AG04450 (cell line): ENCODE data around the gene MBLAC1. TPM values are rescaled to one million over a fixed set of nuclear protein-coding genes. Genes with fewer than 3 reads are reported as not detected.

Source experiments
- CTCF ChIA-PET: fragments of 300-600, 350-600 bp; formaldehyde crosslinking; extraction: SDS; loops from one replicate; lab custom pipeline; 2022; ENCODE audit warnings: antibody characterized with exemption, inconsistent platforms; lab: Charles Lee
- POLR2A ChIA-PET: fragments of 350-600 bp; formaldehyde crosslinking; extraction: SDS; loops from one replicate; lab custom pipeline; 2021; ENCODE audit warnings: antibody characterized with exemption, inconsistent platforms; lab: Yijun Ruan, JAX
- DNase-seq: peaks from one replicate; pipeline ENCODE4 v3.0.0-alpha.2; 2011; ENCODE audit warnings: low read depth, low spot score
- H3K27ac ChIP-seq: one replicate; pipeline ENCODE4 v1.5.1; 2012; ENCODE audit warnings: low read depth, low read length, control low read depth
- H3K27me3 ChIP-seq: one replicate; pipeline ENCODE4 v1.6.0; 2012; ENCODE audit warnings: low read length; ENCODE audit not compliant: control insufficient read depth, insufficient read depth
- H3K4me3 ChIP-seq: 2 replicates; pipeline ENCODE4 v1.5.1; 2011; ENCODE audit warnings: mild to moderate bottlenecking, low read depth, low read length, control low read depth
- H3K9me3 ChIP-seq: 2 replicates; pipeline ENCODE4 v1.5.1; 2012; ENCODE audit warnings: low read length; ENCODE audit not compliant: control insufficient read depth, insufficient read depth
- CTCF ChIP-seq: IDR thresholded peaks from 2 replicates; pipeline ENCODE4 v1.5.1; 2011; ENCODE audit warnings: low read depth, low read length, control low read depth, inconsistent platforms
- polyA plus RNA-seq: library from polyadenylated mRNA; depleted of rRNA; stranded (reverse); fragments of >200 nt; gene quantifications from 2 replicates; pipeline ENCODE4 v1.2.3, GENCODE V29; 2011

MBLAC1 gene
- polyA plus RNA-seq, 1 experiment: 0.55 TPM

GRCh38 chr7:100171087-100171681, 44.4 kb downstream of the MBLAC1 start:
- POLR2A ChIA-PET: no interaction called here
- no peak overlapping the region for H3K4me3 ChIP-seq
- CTCF ChIA-PET: no interaction called here
- no peak for DNase-seq
- peaks cover 2% of the 10 kb centered on the region for H3K27me3 ChIP-seq
- TF ChIP-seq CTCF: no peak
- no peaks in the 10 kb centered on the region for H3K9me3 ChIP-seq
- no peak overlapping the region for H3K27ac ChIP-seq

DNA sequence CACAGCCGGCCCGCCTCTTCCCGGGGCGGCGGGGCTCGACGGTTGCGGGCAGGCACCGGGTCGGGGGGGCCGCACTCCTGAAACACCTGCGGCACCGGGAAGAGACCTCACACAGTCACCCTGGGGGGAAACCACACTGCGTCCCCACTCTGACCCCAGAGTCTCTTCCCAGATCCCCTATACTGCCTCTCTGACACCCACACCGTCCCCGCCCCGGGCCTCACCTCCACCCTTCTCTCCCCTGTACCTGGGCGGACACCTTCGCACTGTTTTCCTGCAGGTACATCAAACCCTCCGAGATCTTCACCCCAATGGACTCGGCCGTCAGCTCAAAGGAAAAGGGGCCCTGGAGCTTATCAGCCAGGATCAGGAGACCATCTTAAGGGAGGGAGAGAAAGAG, 45.1 kb downstream of the MBLAC1 start:
- ChIA-PET CTCF (interaction anchor here (1.1 kb wide), 1 partner anchor 39 kb away, joined by 3 read pairs; no protein-coding TSS in a partner anchor), POLR2A (no interaction called here)
- Histone ChIP-seq H3K4me3 (no peak overlapping the region), H3K27me3 (peaks cover 2% of the 10 kb centered on the region), H3K27ac (no peak overlapping the region), H3K9me3 (no peaks in the 10 kb centered on the region)
- DNase-seq: no peak
- no peak for TF ChIP-seq CTCF

DNA sequence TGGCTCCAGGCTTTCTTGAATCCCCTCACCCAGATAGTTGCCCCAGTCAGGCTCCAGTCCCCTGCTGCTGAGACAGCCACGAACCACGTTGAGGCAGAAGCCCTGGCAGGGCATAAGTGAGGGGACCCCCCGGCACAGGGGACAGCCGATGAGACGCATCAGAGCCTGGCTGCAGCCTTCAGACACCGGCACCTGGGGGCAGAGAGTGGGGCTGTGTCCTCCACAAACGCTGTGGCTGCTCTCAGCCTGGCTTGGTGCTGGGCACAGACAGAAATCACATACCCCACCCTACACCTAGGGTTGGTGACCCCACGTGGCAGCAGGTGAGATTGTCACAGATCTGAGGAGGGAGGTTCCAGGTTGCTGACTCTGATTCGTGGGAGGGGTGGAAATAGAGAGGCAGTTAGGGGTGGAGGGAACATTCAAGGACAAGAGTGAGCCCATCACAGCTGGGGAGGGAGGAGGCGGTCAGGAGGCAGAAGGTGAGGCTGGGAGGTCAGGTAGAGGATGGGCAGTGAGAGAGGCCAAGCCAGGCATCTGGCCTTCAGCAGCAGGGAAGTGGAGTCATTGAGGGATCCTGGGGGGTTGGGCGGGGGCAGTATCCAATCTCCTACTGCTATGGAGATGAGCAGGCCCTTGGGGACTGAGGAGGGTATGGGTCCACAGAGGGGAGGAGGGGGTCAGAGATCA, 47.2 kb downstream of the MBLAC1 start:
- Histone ChIP-seq H3K4me3 (no peak overlapping the region), H3K9me3 (peaks cover 6% of the 10 kb centered on the region), H3K27me3 (no peaks in the 10 kb centered on the region), H3K27ac (no peak overlapping the region)
- TF ChIP-seq CTCF: no peak
- ChIA-PET CTCF (interaction anchor here (0.6 kb wide), 1 partner anchor 40 kb away, joined by 3 read pairs; no protein-coding TSS in a partner anchor), POLR2A (no interaction called here)
- DNase-seq: no peak

DNA sequence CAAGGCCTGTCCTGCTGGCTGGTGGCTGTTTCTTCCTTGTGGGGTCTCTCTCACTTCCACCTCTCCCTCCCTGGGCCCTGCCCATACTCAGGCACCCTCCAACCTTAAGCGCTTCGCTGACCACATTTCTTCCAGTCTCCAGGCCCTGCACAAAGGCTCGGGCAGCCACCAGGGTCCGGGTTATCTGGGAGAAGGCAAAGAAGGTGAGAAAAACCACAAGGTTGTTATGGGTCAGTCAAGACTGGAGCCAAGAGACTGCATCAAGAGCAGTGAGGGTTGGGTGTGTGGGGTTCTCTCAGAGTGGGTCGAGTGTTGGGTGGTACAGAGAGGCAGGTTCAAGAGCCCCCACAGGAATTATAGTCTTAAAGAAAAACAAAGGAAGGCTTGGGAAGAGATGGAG, 47.8 kb downstream of the MBLAC1 start:
- H3K27me3 ChIP-seq: no peaks in the 10 kb centered on the region
- H3K27ac ChIP-seq: no peak overlapping the region
- H3K4me3 ChIP-seq: no peak overlapping the region
- TF ChIP-seq CTCF: no peak
- no peak for DNase-seq
- ChIA-PET CTCF (no interaction called here), POLR2A (no interaction called here)
- H3K9me3 ChIP-seq: peaks cover 6% of the 10 kb centered on the region

DNA sequence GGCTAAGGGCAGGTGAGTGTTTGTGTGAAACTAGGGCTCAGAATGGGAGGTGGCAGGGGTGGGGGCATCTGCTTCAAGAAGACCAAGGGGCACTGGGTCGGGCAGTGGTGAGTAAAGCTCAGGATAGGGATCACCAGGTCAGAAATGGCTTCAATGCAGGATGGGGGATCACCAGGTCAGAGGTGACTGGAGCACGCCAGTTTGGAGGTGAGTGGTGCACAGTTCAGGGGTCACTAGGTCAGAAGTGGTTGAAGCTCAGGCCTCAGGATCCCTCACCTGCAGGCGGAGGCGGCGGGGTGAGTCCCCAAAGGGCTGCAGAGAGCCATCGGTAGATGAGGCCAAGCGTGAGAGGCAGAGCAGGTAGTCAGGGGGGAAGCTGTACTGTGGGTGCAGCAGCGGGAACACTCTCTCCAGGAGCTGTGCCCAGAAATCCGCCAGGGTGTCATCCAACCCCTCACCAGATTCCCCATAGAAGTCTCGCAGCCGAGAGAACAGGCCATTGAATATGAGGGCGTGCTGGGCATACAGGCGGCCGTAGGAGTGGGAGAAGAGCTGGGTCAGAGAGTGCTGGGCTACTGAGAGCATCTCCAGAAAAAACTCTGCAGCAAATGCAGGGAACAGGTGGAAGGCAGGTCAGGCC, 48.6 kb downstream of the MBLAC1 start:
- DNase-seq: no peak
- Histone ChIP-seq H3K4me3 (no peak overlapping the region), H3K27ac (no peak overlapping the region), H3K9me3 (peaks cover 6% of the 10 kb centered on the region), H3K27me3 (no peaks in the 10 kb centered on the region)
- TF ChIP-seq CTCF: no peak
- ChIA-PET POLR2A (no interaction called here), CTCF (interaction anchor here (3.4 kb wide), 1 partner anchor 14 kb away, joined by 20 read pairs; no protein-coding TSS in a partner anchor)
